GM23338 (cell line): ENCODE measurements around the gene LDLRAD3. TPM values are rescaled to one million over a fixed set of nuclear protein-coding genes. Genes with fewer than 3 reads are reported as not detected.

Experiments
- microRNA-seq: library from miRNA; unstranded; fragments of <30 nt; microRNA quantifications from one replicate; pipeline ENCODE4, GENCODE V29; 2017
- polyA plus RNA-seq: library from polyadenylated mRNA; unstranded; fragments of >200 nt; fragmentation: Nextera tagmentation; extraction: Ambion mirVana; gene quantifications from 2 replicates; pipeline ENCODE4 v1.2.1, GENCODE V29; 2016
- small RNA-seq: library from RNA; depleted of rRNA; stranded (forward); fragments of <200 nt; gene quantifications from one replicate; pipeline ENCODE3, GENCODE V24; 2014; ENCODE audit warnings: low replicate concordance
- total RNA-seq: library from RNA; depleted of rRNA; stranded (reverse); fragments of >200 nt; shearing (Covaris generic); gene quantifications from 2 replicates; pipeline ENCODE4 v1.2.3, GENCODE V29; 2014
- TF ChIP-seq, protein P1 (sequence below): fragments of 250-450 bp; sonication (Bioruptor Pico); IDR thresholded peaks from 2 replicates; pipeline ENCODE4 v1.5.0; 2020; ENCODE audit warnings: mild to moderate bottlenecking, moderate library complexity

LDLRAD3 gene
- total and polyA plus RNA-seq, 2 experiments from 2014 or later: 8.5 to 19.4 TPM

DNA sequence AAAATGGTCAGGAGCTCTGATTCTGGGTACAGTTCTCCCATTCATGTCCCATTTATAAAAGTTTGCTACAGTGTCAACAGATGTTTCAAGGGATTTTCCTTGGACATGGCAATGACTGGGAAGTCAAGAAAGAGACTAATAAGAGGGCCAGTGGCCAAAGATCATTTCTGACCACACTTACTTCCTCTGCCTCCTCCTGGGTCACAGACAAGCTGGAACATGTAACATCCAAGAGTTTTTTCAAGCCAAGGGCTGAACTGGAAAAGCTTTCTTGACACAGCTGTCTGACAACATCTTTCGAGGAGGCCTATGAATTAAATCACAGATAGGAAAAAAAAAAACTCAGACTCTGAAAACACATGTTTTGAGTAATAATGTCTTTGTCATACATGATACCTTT is 336.7 kb downstream of the LDLRAD3 start (continued):
- TF ChIP-seq, protein P1, sequence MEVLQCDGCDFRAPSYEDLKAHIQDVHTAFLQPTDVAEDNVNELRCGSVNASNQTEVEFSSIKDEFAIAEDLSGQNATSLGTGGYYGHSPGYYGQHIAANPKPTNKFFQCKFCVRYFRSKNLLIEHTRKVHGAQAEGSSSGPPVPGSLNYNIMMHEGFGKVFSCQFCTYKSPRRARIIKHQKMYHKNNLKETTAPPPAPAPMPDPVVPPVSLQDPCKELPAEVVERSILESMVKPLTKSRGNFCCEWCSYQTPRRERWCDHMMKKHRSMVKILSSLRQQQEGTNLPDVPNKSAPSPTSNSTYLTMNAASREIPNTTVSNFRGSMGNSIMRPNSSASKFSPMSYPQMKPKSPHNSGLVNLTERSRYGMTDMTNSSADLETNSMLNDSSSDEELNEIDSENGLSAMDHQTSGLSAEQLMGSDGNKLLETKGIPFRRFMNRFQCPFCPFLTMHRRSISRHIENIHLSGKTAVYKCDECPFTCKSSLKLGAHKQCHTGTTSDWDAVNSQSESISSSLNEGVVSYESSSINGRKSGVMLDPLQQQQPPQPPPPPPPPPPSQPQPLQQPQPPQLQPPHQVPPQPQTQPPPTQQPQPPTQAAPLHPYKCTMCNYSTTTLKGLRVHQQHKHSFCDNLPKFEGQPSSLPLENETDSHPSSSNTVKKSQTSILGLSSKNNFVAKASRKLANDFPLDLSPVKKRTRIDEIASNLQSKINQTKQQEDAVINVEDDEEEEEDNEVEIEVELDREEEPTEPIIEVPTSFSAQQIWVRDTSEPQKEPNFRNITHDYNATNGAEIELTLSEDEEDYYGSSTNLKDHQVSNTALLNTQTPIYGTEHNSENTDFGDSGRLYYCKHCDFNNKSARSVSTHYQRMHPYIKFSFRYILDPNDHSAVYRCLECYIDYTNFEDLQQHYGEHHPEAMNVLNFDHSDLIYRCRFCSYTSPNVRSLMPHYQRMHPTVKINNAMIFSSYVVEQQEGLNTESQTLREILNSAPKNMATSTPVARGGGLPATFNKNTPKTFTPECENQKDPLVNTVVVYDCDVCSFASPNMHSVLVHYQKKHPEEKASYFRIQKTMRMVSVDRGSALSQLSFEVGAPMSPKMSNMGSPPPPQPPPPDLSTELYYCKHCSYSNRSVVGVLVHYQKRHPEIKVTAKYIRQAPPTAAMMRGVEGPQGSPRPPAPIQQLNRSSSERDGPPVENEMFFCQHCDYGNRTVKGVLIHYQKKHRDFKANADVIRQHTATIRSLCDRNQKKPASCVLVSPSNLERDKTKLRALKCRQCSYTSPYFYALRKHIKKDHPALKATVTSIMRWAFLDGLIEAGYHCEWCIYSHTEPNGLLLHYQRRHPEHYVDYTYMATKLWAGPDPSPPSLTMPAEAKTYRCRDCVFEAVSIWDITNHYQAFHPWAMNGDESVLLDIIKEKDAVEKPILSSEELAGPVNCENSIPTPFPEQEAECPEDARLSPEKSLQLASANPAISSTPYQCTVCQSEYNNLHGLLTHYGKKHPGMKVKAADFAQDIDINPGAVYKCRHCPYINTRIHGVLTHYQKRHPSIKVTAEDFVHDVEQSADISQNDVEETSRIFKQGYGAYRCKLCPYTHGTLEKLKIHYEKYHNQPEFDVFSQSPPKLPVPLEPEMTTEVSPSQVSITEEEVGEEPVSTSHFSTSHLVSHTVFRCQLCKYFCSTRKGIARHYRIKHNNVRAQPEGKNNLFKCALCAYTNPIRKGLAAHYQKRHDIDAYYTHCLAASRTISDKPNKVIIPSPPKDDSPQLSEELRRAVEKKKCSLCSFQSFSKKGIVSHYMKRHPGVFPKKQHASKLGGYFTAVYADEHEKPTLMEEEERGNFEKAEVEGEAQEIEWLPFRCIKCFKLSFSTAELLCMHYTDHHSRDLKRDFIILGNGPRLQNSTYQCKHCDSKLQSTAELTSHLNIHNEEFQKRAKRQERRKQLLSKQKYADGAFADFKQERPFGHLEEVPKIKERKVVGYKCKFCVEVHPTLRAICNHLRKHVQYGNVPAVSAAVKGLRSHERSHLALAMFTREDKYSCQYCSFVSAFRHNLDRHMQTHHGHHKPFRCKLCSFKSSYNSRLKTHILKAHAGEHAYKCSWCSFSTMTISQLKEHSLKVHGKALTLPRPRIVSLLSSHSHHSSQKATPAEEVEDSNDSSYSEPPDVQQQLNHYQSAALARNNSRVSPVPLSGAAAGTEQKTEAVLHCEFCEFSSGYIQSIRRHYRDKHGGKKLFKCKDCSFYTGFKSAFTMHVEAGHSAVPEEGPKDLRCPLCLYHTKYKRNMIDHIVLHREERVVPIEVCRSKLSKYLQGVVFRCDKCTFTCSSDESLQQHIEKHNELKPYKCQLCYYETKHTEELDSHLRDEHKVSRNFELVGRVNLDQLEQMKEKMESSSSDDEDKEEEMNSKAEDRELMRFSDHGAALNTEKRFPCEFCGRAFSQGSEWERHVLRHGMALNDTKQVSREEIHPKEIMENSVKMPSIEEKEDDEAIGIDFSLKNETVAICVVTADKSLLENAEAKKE (CRISPR knock-in tag): no peak

Small RNAs within 50 kb of the gene (microRNA-seq; reads per million reads assigned to microRNA genes)
- gene MIR3973: not detected

Small RNAs within 50 kb of the gene (small RNA-seq; reads per million reads assigned to genes)
- gene MIR3973: not detected
